Fibroblast of mammary gland (primary cell): Measurements from ENCODE around the gene MYLK4.

Experiments
- DNase-seq: peaks from one replicate; pipeline ENCODE4 v3.0.0-alpha.2; 2010; ENCODE audit warnings: low read depth
- H3K4me3 ChIP-seq: 2 replicates; pipeline ENCODE4 v1.5.1; 2011; ENCODE audit warnings: low read depth, mild to moderate bottlenecking, low read length, moderate library complexity; ENCODE audit not compliant: control insufficient read depth
- CTCF ChIP-seq: conservative IDR thresholded peaks from 2 replicates; pipeline ENCODE4 v1.5.1; 2011; ENCODE audit warnings: low read depth, low read length, inconsistent platforms; ENCODE audit not compliant: control insufficient read depth, insufficient read depth

Gene MYLK4

GRCh38 chr6:2695454-2696095 lies 55.1 kb downstream of the MYLK4 start:
- peak; percentile 55 for DNase-seq
- H3K4me3 ChIP-seq: no peak overlapping the region
- TF ChIP-seq CTCF: peak; percentile 40

GRCh38 chr6:2693231-2693630 lies 57.5 kb downstream of the MYLK4 start:
- no peak overlapping the region for H3K4me3 ChIP-seq
- no peak for TF ChIP-seq CTCF
- no peak for DNase-seq

GRCh38 chr6:2688401-2689064 lies 62.2 kb downstream of the MYLK4 start:
- no peak overlapping the region for H3K4me3 ChIP-seq
- no peak for TF ChIP-seq CTCF
- peak; percentile 90 for DNase-seq

- peak; percentile 18 for DNase-seq
- TF ChIP-seq CTCF: no peak
- H3K4me3 ChIP-seq: no peak overlapping the region
Measured at GRCh38 chr6:2687456-2687855, 63.3 kb downstream of the MYLK4 start.

- TF ChIP-seq CTCF: no peak
- no peak overlapping the region for H3K4me3 ChIP-seq
- DNase-seq: no peak
Measured at GRCh38 chr6:2686515-2686914, 64.2 kb downstream of the MYLK4 start.

GRCh38 chr6:2684766-2685754 lies 65.7 kb downstream of the MYLK4 start:
- no peak for DNase-seq
- no peak overlapping the region for H3K4me3 ChIP-seq
- no peak for TF ChIP-seq CTCF
